Measurements from ENCODE around the gene RPH3AL.
"Not testable (repeated sequence)": the region's sequence is repeated elsewhere in the genome, so short reads cannot be mapped to it uniquely, and the experiment has no call there.

RPH3AL gene

GRCh38 chr17:283911-284675, 68.5 kb downstream of the RPH3AL start:
- in situ Hi-C loops (cut with MboI; ENCODE audit: low sequenced_read_pairs): no loop called here

- in situ Hi-C loops (cut with MboI; ENCODE audit: low sequenced_read_pairs): no loop called here
These were observed 69.4 kb downstream of the RPH3AL start for GRCh38 chr17:282912-283882.

GRCh38 chr17:282000-282911, 70.4 kb downstream of the RPH3AL start:
- in situ Hi-C loops (cut with MboI; ENCODE audit: low sequenced_read_pairs): no loop called here

- in situ Hi-C loops (cut with MboI; ENCODE audit: low sequenced_read_pairs): no loop called here
These were observed 71.1 kb downstream of the RPH3AL start for GRCh38 chr17:281365-281999.

- in situ Hi-C loops (cut with MboI; ENCODE audit: low sequenced_read_pairs): no loop called here
These were observed 71.7 kb downstream of the RPH3AL start for GRCh38 chr17:280901-281300.

- in situ Hi-C loops (cut with MboI; ENCODE audit: low sequenced_read_pairs): no loop called here
These were observed 72.4 kb downstream of the RPH3AL start for GRCh38 chr17:280216-280615.

GRCh38 chr17:279776-280175, 72.8 kb downstream of the RPH3AL start:
- in situ Hi-C loops (cut with MboI; ENCODE audit: low sequenced_read_pairs): no loop called here

- in situ Hi-C loops (cut with MboI; ENCODE audit: low sequenced_read_pairs): no loop called here
These were observed 73.3 kb downstream of the RPH3AL start for GRCh38 chr17:279331-279730.

- in situ Hi-C loops (cut with MboI; ENCODE audit: low sequenced_read_pairs): no loop called here
These were observed 73.9 kb downstream of the RPH3AL start for GRCh38 chr17:278676-279059.

- in situ Hi-C loops (cut with MboI; ENCODE audit: low sequenced_read_pairs): no loop called here
These were observed 74.4 kb downstream of the RPH3AL start for GRCh38 chr17:278055-278675.

GRCh38 chr17:274902-275301, 77.7 kb downstream of the RPH3AL start:
- in situ Hi-C loops (cut with MboI; ENCODE audit: low sequenced_read_pairs): no loop called here

GRCh38 chr17:273981-274832, 78.4 kb downstream of the RPH3AL start:
- in situ Hi-C loops (cut with MboI; ENCODE audit: low sequenced_read_pairs): no loop called here

- in situ Hi-C loops (cut with MboI; ENCODE audit: low sequenced_read_pairs): not testable (repeated sequence)
These were observed 79.8 kb downstream of the RPH3AL start for GRCh38 chr17:272856-273255.

- in situ Hi-C loops (cut with MboI; ENCODE audit: low sequenced_read_pairs): not testable (repeated sequence)
These were observed 80.5 kb downstream of the RPH3AL start for GRCh38 chr17:271928-272623.

GRCh38 chr17:269616-270514, 82.7 kb downstream of the RPH3AL start:
- in situ Hi-C loops (cut with MboI; ENCODE audit: low sequenced_read_pairs): no loop called here

GRCh38 chr17:266701-267667, 85.6 kb downstream of the RPH3AL start:
- in situ Hi-C loops (cut with MboI; ENCODE audit: low sequenced_read_pairs): no loop called here

All from hTERT RPE-1 (cell line).